ENCODE data around the gene AHI1. TPM values are rescaled to one million over a fixed set of nuclear protein-coding genes. Genes with fewer than 3 reads are reported as not detected.

AHI1 gene
- total RNA-seq, 1 experiment from 2014 or later = 11.3 TPM

DNA sequence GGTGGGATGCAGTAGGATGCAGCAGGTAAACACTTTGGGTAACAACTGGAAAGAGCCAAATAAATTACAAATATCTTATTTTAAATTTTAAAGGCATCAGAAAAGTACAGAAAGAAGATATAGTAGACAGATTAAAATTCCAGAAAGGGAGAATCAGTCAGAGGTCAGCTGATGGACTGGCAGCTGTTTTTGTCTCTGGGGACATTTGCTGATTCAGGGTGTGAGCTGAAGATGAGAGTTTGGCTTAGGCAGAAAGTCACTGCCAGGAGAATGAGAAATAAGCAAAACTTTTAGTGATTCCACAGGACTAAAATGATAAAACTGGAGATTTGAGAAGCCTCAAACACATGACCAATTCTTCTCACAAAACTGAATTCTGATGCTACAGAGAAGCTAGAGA lies 39.5 kb downstream of the AHI1 start:
- POLR2A ChIA-PET = no interaction called here

DNA sequence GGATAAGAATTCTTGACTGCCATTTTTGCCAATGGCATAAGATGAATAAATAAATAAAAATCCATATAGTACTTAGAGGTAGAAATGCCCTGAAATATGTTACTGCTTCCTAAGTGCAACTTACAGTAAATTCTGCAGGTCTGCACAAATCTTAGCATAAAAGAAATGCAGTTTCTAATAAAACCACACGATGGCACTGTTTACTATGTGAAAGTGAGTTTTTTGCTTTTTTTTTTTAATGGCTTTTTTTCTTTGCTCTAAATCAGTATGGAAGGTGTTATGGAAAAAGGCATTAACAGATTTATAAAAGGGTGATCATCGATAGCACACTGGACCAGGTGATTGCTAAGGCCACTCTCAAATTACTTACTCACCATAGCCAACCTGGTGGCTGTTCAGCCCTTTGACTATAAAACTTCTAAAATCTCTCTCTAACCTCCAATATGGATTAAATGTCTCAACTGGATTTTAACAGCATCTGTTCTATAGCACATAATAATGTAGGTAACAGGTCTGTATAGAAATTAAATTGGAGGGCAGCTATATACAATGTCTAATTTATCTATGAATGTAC lies 45.8 kb downstream of the AHI1 start:
- ChIA-PET POLR2A (no interaction called here), CTCF (interaction anchor here (0.7 kb wide), 1 partner anchor 738 kb away, joined by 3 read pairs; no protein-coding TSS in a partner anchor)
- TF ChIP-seq CTCF (IDR thresholded peaks at IDR 0.05; ENCODE audit: insufficient read depth in 1 of 2, low read depth in 1 of 2, low read length in 1 of 2, severe bottlenecking in 1 of 2, unreplicated experiment in 1 of 2) = peak; percentile 40 to 59
- no peaks in the 10 kb centered on the region for H3K36me3 ChIP-seq (ENCODE audit: control insufficient read depth, insufficient read depth, low read length)
- Mint-ChIP-seq H3K4me3 (ENCODE audit: unreplicated experiment) (no peak overlapping the region), H3K9me3 (ENCODE audit: unreplicated experiment) (no peaks in the 10 kb centered on the region), H3K4me1 (ENCODE audit: low read depth, unreplicated experiment) (no peaks in the 10 kb centered on the region), H3K36me3 (ENCODE audit: insufficient read depth, unreplicated experiment) (no peaks in the 10 kb centered on the region), H3K27me3 (ENCODE audit: insufficient read depth, unreplicated experiment) (no peaks in the 10 kb centered on the region), H3K27ac (ENCODE audit: unreplicated experiment) (no peak overlapping the region)
- no peak overlapping the region for H3K4me3 ChIP-seq (ENCODE audit: low read depth, low read length)
- no peaks in the 10 kb centered on the region for H3K4me1 ChIP-seq
- no peaks in the 10 kb centered on the region for H3K9me3 ChIP-seq
- peak in 1 of 2 experiments; percentile 36 for DNase-seq
- intact Hi-C loops (cut with micrococcal nuclease; ENCODE audit: unreplicated experiment) = loop anchor here (1.0 to 10.0 kb wide), 4 partner anchors 45 to 775 kb away; partner anchors contain the start of gene AHI1
- H3K27me3 ChIP-seq (replicated peaks; ENCODE audit: control insufficient read depth, insufficient read depth, low read length) = no peaks in the 10 kb centered on the region
- no TSS peak for BruUV-seq (replicated peaks)

More for the DNA sequence above, 39.5 kb downstream of the AHI1 start:
- Histone ChIP-seq H3K36me3 (ENCODE audit: control insufficient read depth, insufficient read depth, low read length) (no peaks in the 10 kb centered on the region), H3K4me3 (ENCODE audit: low read depth, low read length) (no peak overlapping the region), H3K4me1 (no peaks in the 10 kb centered on the region), H3K27me3 (replicated peaks; ENCODE audit: control insufficient read depth, insufficient read depth, low read length) (no peaks in the 10 kb centered on the region), H3K9me3 (no peaks in the 10 kb centered on the region)
- CTCF ChIA-PET = no interaction called here
- DNase-seq = no peak
- no peaks in the 10 kb centered on the region for H3K27me3 Mint-ChIP-seq (ENCODE audit: insufficient read depth, unreplicated experiment)
- H3K4me3 Mint-ChIP-seq (ENCODE audit: unreplicated experiment) = no peak overlapping the region
- BruUV-seq (replicated peaks) = no TSS peak
- H3K9me3 Mint-ChIP-seq (ENCODE audit: unreplicated experiment) = no peaks in the 10 kb centered on the region
- intact Hi-C loops (cut with micrococcal nuclease; ENCODE audit: unreplicated experiment) = loop anchor here (10.0 kb wide), 1 partner anchor 77 kb away; no protein-coding TSS in a partner anchor
- H3K4me1 Mint-ChIP-seq (ENCODE audit: low read depth, unreplicated experiment) = no peaks in the 10 kb centered on the region
- no peak overlapping the region for H3K27ac Mint-ChIP-seq (ENCODE audit: unreplicated experiment)
- no peak for TF ChIP-seq CTCF (IDR thresholded peaks at IDR 0.05; ENCODE audit: insufficient read depth in 1 of 2, low read depth in 1 of 2, low read length in 1 of 2, severe bottlenecking in 1 of 2, unreplicated experiment in 1 of 2)
- no peaks in the 10 kb centered on the region for H3K36me3 Mint-ChIP-seq (ENCODE audit: insufficient read depth, unreplicated experiment)

- Mint-ChIP-seq H3K27me3 (ENCODE audit: insufficient read depth, unreplicated experiment) (no peaks in the 10 kb centered on the region), H3K27ac (ENCODE audit: unreplicated experiment) (no peak overlapping the region), H3K36me3 (ENCODE audit: insufficient read depth, unreplicated experiment) (no peaks in the 10 kb centered on the region), H3K4me1 (ENCODE audit: low read depth, unreplicated experiment) (no peaks in the 10 kb centered on the region), H3K9me3 (ENCODE audit: unreplicated experiment) (no peaks in the 10 kb centered on the region), H3K4me3 (ENCODE audit: unreplicated experiment) (no peak overlapping the region)
- no peaks in the 10 kb centered on the region for H3K36me3 ChIP-seq (ENCODE audit: control insufficient read depth, insufficient read depth, low read length)
- H3K27me3 ChIP-seq (replicated peaks; ENCODE audit: control insufficient read depth, insufficient read depth, low read length) = no peaks in the 10 kb centered on the region
- intact Hi-C loops (cut with micrococcal nuclease; ENCODE audit: unreplicated experiment) = no loop called here
- no TSS peak for BruUV-seq (replicated peaks)
- H3K4me1 ChIP-seq = no peaks in the 10 kb centered on the region
- DNase-seq = no peak
- no peak overlapping the region for H3K4me3 ChIP-seq (ENCODE audit: low read depth, low read length)
- H3K9me3 ChIP-seq = no peaks in the 10 kb centered on the region
- CTCF ChIA-PET = no interaction called here
- no peak for TF ChIP-seq CTCF (IDR thresholded peaks at IDR 0.05; ENCODE audit: insufficient read depth in 1 of 2, low read depth in 1 of 2, low read length in 1 of 2, severe bottlenecking in 1 of 2, unreplicated experiment in 1 of 2)
- POLR2A ChIA-PET = no interaction called here
These were observed 48.3 kb downstream of the AHI1 start for GRCh38 chr6:135449246-135449645.

Data from Caco-2 (cell line).